ENCODE data around the gene GOLGA7B. TPM values are rescaled to one million over a fixed set of nuclear protein-coding genes. Genes with fewer than 3 reads are reported as not detected.

GOLGA7B gene
- total RNA-seq, 6 donors from 2014 or later, result 1.0 to 2.6 (median 1.1) TPM

- DNase-seq (peak in 1 of 2 donors; percentile 86), ATAC-seq (ENCODE audit: low FRiP score in 2 of 2) (peak in 1 of 2 donors; percentile 43)
- H3K27ac ChIP-seq, result peak overlapping the region; percentile 57 to 87 (median 82)
Measured at GRCh38 chr10:97888641-97889262, 39.1 kb downstream of the GOLGA7B start.

GRCh38 chr10:97889461-97890265, 40.0 kb downstream of the GOLGA7B start:
- DNase-seq, result peak; percentile 47 to 80
- Histone ChIP-seq H3K36me3 (no peaks in the 10 kb centered on the region), H3K9me3 (no peaks in the 10 kb centered on the region), H3K27ac (peak overlapping the region; percentile 57 to 87 (median 82)), H3K27me3 (no peaks in the 10 kb centered on the region), H3K4me3 (no peak overlapping the region), H3K4me1 (peaks cover 0 to 48% (median 17%) of the 10 kb centered on the region in 4 donors)
- ATAC-seq (ENCODE audit: low FRiP score in 2 of 2), result peak; percentile 12 to 35
- WGBS, 2 donors, result 43 to 46% methylated on average over 7 to 18 of the region's 18 CpGs
- TF ChIP-seq POLR2A (IDR thresholded peaks at IDR 0.05) (peak in 1 of 4 donors; percentile 18), POLR2AphosphoS5 (IDR thresholded peaks at IDR 0.05) (peak in 1 of 2 donors; percentile 50), EP300 (IDR thresholded peaks at IDR 0.05) (peak in 1 of 4 donors; percentile 28)
- TF ChIP-seq, protein P1, sequence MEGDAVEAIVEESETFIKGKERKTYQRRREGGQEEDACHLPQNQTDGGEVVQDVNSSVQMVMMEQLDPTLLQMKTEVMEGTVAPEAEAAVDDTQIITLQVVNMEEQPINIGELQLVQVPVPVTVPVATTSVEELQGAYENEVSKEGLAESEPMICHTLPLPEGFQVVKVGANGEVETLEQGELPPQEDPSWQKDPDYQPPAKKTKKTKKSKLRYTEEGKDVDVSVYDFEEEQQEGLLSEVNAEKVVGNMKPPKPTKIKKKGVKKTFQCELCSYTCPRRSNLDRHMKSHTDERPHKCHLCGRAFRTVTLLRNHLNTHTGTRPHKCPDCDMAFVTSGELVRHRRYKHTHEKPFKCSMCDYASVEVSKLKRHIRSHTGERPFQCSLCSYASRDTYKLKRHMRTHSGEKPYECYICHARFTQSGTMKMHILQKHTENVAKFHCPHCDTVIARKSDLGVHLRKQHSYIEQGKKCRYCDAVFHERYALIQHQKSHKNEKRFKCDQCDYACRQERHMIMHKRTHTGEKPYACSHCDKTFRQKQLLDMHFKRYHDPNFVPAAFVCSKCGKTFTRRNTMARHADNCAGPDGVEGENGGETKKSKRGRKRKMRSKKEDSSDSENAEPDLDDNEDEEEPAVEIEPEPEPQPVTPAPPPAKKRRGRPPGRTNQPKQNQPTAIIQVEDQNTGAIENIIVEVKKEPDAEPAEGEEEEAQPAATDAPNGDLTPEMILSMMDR (IDR thresholded peaks at IDR 0.05), result no peak

More at GRCh38 chr10:97888641-97889262, 39.1 kb downstream of the GOLGA7B start:
- Histone ChIP-seq H3K36me3 (no peaks in the 10 kb centered on the region), H3K27me3 (no peaks in the 10 kb centered on the region), H3K4me3 (no peak overlapping the region), H3K9me3 (no peaks in the 10 kb centered on the region), H3K4me1 (peaks cover 0 to 47% (median 16%) of the 10 kb centered on the region in 4 donors)
- TF ChIP-seq POLR2A (IDR thresholded peaks at IDR 0.05) (no peak), EP300 (IDR thresholded peaks at IDR 0.05) (no peak), POLR2AphosphoS5 (IDR thresholded peaks at IDR 0.05) (no peak)
- TF ChIP-seq, protein P1 (IDR thresholded peaks at IDR 0.05), result no peak
- 43 to 53% methylated on average over 8 to 11 of the region's 12 CpGs for WGBS, 2 donors

DNA sequence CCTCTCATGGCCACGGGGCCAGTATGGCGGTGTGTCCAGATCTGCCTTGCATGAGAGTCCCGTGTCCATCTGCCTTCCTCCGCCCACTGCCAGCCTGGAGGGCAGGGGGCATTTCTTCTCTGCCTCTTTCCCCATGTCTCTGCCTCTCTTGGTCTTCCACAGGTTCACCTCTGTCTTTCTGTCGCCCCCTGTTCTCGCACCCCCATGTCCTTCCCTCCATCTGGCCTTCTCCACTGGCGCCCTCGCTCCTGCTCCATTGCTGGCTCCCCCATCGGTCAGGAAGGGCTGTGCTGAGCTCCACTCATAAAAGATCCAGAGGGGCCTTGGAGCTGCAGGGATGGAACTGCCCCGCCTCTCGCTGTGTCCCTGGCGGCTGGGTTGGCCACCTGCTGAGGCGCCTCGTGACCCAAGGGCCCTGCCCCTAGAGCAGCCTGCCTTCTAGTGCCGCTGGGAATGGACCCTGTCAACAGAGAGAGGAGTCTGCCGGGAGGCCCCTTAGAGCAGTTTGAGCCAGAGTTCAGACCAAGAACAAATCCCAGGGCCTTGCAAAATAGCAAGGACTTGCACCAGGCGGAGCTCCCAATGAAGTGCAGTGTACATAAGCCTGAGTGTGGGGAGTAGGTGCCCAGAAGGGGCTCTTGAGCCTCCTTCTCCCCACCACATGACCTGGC, 42.0 kb downstream of the GOLGA7B start:
- H3K27me3 ChIP-seq, result no peaks in the 10 kb centered on the region
- H3K36me3 ChIP-seq, result no peaks in the 10 kb centered on the region
- ATAC-seq (ENCODE audit: low FRiP score in 2 of 2) (peak; percentile 58 to 88), DNase-seq (peak; percentile 88 to 95)
- H3K4me3 ChIP-seq, result peak overlapping the region in 2 of 4 donors; percentile 7 to 23
- H3K27ac ChIP-seq, result peak overlapping the region; percentile 73 to 87 (median 78)
- TF ChIP-seq EP300 (IDR thresholded peaks at IDR 0.05) (peak in 3 of 4 donors; percentile 23 to 91 (median 45)), POLR2A (IDR thresholded peaks at IDR 0.05) (peak in 1 of 4 donors; percentile 63), POLR2AphosphoS5 (IDR thresholded peaks at IDR 0.05) (peak; percentile 59 to 70)
- TF ChIP-seq, protein P1 (IDR thresholded peaks at IDR 0.05), result peak in 2 of 6 experiments; percentile 8 to 31
- peaks cover 0 to 45% (median 17%) of the 10 kb centered on the region in 4 donors for H3K4me1 ChIP-seq
- 51 to 54% methylated on average over 15 to 17 of the region's 17 CpGs for WGBS, 2 donors
- H3K9me3 ChIP-seq, result no peaks in the 10 kb centered on the region

GRCh38 chr10:97892506-97892905, 42.9 kb downstream of the GOLGA7B start:
- Histone ChIP-seq H3K4me3 (no peak overlapping the region), H3K9me3 (no peaks in the 10 kb centered on the region), H3K27me3 (no peaks in the 10 kb centered on the region), H3K4me1 (peaks cover 0 to 40% (median 15%) of the 10 kb centered on the region in 4 donors), H3K27ac (peak overlapping the region; percentile 58 to 83 (median 71)), H3K36me3 (no peaks in the 10 kb centered on the region)
- WGBS, 2 donors, result 59 to 71% methylated on average over 1 to 2 of the region's 2 CpGs
- DNase-seq (peak in 1 of 2 donors; percentile 62), ATAC-seq (ENCODE audit: low FRiP score in 2 of 2) (peak in 1 of 2 donors; percentile 1)
- TF ChIP-seq, protein P1 (IDR thresholded peaks at IDR 0.05), result no peak
- peak in 1 of 4 donors; percentile 49 for TF ChIP-seq EP300 (IDR thresholded peaks at IDR 0.05)

All from upper lobe of left lung (tissue), 6 donors.